HG03439 (cell line): Measurements from ENCODE around the gene RFC5.
A peak's percentile ranks its signal among the peaks of the same experiment; 100 is the strongest.
"Not testable (repeated sequence)": the region's sequence is repeated elsewhere in the genome, so short reads cannot be mapped to it uniquely, and the experiment has no call there.

ENCODE experiments used
- ATAC-seq: cut with Tn5 transposase; IDR thresholded peaks from one replicate; pipeline ENCODE4 v1.9.1; 2021; ENCODE audit warnings: mild to moderate bottlenecking, moderate library complexity; ENCODE audit not compliant: unreplicated experiment

Gene RFC5

GRCh38 chr12:118013283-118013682 is 3.2 kb upstream of the RFC5 start:
- ATAC-seq = no peak

GRCh38 chr12:118015306-118015705 is 1.2 kb upstream of the RFC5 start:
- no peak for ATAC-seq

GRCh38 chr12:118015944-118016343 is 559 bp upstream of the RFC5 start:
- no peak for ATAC-seq

GRCh38 chr12:118017926-118018325 is 1.4 kb downstream of the RFC5 start:
- ATAC-seq = no peak

- ATAC-seq = no peak
Observed at GRCh38 chr12:118020036-118020435, 3.5 kb downstream of the RFC5 start.

- ATAC-seq = not testable (repeated sequence)
Observed at GRCh38 chr12:118022097-118022727, 5.7 kb downstream of the RFC5 start.

- ATAC-seq = no peak
Observed at GRCh38 chr12:118022728-118023109, 6.2 kb downstream of the RFC5 start.

GRCh38 chr12:118023301-118023860 is 6.9 kb downstream of the RFC5 start:
- ATAC-seq = no peak

- ATAC-seq = no peak
Observed at GRCh38 chr12:118025168-118025567, 8.7 kb downstream of the RFC5 start.

GRCh38 chr12:118029166-118029565 is 12.7 kb downstream of the RFC5 start:
- ATAC-seq = no peak

GRCh38 chr12:118032188-118032587 is 15.7 kb downstream of the RFC5 start:
- ATAC-seq = no peak

GRCh38 chr12:118033323-118033722 is 16.8 kb downstream of the RFC5 start:
- no peak for ATAC-seq

GRCh38 chr12:118033902-118034301 is 17.4 kb downstream of the RFC5 start:
- ATAC-seq = no peak

- ATAC-seq = no peak
Observed at GRCh38 chr12:118034429-118035189, 18.1 kb downstream of the RFC5 start.

- peak; percentile 82 for ATAC-seq
Observed at GRCh38 chr12:118035190-118036041, 18.9 kb downstream of the RFC5 start.

GRCh38 chr12:118036672-118037411 is 20.3 kb downstream of the RFC5 start:
- no peak for ATAC-seq

GRCh38 chr12:118038137-118038536 is 21.6 kb downstream of the RFC5 start:
- no peak for ATAC-seq

- ATAC-seq = no peak
Observed at GRCh38 chr12:118042091-118042490, 25.6 kb downstream of the RFC5 start.

GRCh38 chr12:118044075-118044474 is 27.6 kb downstream of the RFC5 start:
- no peak for ATAC-seq

GRCh38 chr12:118044577-118044976 is 28.1 kb downstream of the RFC5 start:
- ATAC-seq = no peak

- ATAC-seq = no peak
Observed at GRCh38 chr12:118046430-118046829, 29.9 kb downstream of the RFC5 start.
